ENCODE data around the gene PCNX1. TPM values are rescaled to one million over a fixed set of nuclear protein-coding genes. Genes with fewer than 3 reads are reported as not detected.

The PCNX1 gene
- total RNA-seq, 1 donor = 47.4 TPM

DNA sequence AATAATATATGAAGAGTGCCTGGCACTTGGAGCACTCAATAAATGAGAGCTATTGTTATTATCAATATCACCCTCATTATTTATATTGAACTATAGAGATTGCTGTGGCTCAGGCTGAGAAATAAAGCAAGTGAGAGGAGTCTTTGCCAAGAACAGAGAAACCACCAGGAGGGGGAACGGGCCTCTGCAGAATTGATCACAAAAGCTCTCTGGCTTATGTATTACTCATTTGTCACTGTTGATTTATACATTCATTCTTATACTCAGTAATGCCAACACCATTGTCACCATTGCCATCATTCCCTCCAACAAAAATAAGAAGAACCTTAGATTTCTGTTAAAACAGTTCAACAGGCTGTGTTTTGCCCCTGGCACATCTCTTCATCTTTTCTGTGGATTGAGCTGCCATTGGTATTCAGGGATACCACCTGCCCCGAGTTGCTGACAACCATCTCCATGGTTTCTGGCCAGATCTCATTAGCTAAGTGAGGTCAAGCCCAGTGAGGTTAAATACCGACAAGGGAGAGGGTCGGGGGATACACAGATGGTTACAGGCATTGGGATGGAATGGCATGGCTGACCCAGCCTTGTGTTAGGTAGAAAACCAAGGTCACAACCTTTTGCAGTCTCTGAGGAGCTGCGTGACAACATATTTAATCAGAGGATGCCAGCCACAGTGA lies 21.8 kb upstream of the PCNX1 start:
- no peak for DNase-seq (ENCODE audit: low read depth)
- no peak for TF ChIP-seq CTCF (IDR thresholded peaks at IDR 0.05; ENCODE audit: insufficient read depth, low read length)
- no peak overlapping the region for H3K4me3 ChIP-seq (ENCODE audit: low read depth, low read length)

- no peak overlapping the region for H3K4me3 ChIP-seq (ENCODE audit: low read depth, low read length)
- TF ChIP-seq CTCF (IDR thresholded peaks at IDR 0.05; ENCODE audit: insufficient read depth, low read length) = no peak
- DNase-seq (ENCODE audit: low read depth) = no peak
Measured at GRCh38 chr14:70886421-70887206, 20.6 kb upstream of the PCNX1 start.

GRCh38 chr14:70887207-70887681 lies 20.0 kb upstream of the PCNX1 start:
- TF ChIP-seq CTCF (IDR thresholded peaks at IDR 0.05; ENCODE audit: insufficient read depth, low read length) = no peak
- H3K4me3 ChIP-seq (ENCODE audit: low read depth, low read length) = no peak overlapping the region
- DNase-seq (ENCODE audit: low read depth) = peak; percentile 47

GRCh38 chr14:70887737-70888499 lies 19.3 kb upstream of the PCNX1 start:
- H3K4me3 ChIP-seq (ENCODE audit: low read depth, low read length) = no peak overlapping the region
- DNase-seq (ENCODE audit: low read depth) = no peak
- TF ChIP-seq CTCF (IDR thresholded peaks at IDR 0.05; ENCODE audit: insufficient read depth, low read length) = no peak

DNA sequence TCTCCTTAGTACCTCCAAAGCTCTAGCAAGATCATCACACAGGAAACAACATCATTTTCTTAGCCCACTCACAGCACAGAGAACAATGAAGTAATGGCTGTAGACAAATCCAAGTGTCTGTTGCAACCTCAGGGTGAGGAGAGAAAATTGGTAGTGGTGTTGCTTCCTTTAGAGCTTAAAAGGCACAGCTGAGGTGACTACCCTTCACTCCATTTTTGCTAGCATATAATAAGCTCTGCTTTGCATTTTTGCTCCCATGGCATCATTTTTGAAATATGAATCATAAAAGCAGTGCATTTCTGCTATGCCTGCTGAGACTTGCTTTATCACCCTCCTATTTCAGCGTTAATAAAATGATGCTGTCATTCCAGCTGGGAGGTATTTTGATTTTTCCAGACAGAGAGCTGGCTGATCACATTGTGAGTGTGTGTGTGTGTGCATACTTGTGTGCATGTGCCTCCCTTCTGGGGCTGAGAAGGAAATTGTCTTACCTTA lies 18.5 kb upstream of the PCNX1 start:
- TF ChIP-seq CTCF (IDR thresholded peaks at IDR 0.05; ENCODE audit: insufficient read depth, low read length) = no peak
- DNase-seq (ENCODE audit: low read depth) = peak; percentile 51
- no peak overlapping the region for H3K4me3 ChIP-seq (ENCODE audit: low read depth, low read length)

- no peak overlapping the region for H3K4me3 ChIP-seq (ENCODE audit: low read depth, low read length)
- no peak for DNase-seq (ENCODE audit: low read depth)
- no peak for TF ChIP-seq CTCF (IDR thresholded peaks at IDR 0.05; ENCODE audit: insufficient read depth, low read length)
Measured at GRCh38 chr14:70889555-70889954, 17.7 kb upstream of the PCNX1 start.

All from fibroblast of the aortic adventitia (primary cell).